ENCODE measurements around the gene DGCR2.
"Not testable (repeated sequence)": the region's sequence is repeated elsewhere in the genome, so short reads cannot be mapped to it uniquely, and the experiment has no call there.

DNA sequence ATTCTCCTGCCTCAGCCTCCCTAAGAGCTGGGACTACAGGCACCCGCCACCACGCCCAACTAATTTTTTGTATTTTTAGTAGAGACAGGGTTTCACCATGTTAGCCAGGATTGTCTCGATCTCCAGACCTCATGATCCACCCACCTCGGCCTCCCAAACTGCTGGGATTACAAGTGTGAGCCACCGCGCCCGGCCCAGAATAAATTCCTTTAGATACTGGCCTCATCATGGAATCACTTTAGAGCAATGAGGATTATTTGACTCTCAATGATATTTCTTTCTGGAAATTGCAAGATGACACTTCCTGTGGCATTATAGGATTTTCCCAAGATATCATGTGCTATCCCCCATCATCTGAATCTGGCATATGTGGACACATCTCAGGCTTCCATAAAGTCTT lies 108.8 kb downstream of the DGCR2 start:
- TF ChIP-seq, protein P1, sequence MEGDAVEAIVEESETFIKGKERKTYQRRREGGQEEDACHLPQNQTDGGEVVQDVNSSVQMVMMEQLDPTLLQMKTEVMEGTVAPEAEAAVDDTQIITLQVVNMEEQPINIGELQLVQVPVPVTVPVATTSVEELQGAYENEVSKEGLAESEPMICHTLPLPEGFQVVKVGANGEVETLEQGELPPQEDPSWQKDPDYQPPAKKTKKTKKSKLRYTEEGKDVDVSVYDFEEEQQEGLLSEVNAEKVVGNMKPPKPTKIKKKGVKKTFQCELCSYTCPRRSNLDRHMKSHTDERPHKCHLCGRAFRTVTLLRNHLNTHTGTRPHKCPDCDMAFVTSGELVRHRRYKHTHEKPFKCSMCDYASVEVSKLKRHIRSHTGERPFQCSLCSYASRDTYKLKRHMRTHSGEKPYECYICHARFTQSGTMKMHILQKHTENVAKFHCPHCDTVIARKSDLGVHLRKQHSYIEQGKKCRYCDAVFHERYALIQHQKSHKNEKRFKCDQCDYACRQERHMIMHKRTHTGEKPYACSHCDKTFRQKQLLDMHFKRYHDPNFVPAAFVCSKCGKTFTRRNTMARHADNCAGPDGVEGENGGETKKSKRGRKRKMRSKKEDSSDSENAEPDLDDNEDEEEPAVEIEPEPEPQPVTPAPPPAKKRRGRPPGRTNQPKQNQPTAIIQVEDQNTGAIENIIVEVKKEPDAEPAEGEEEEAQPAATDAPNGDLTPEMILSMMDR (IDR thresholded peaks at IDR 0.05), result not testable (repeated sequence)
- not testable (repeated sequence) for TF ChIP-seq EZH2phosphoT487, EZH2 (IDR thresholded peaks at IDR 0.05)
